ENCODE results near the gene SERPINH1.

The SERPINH1 gene

GRCh38 chr11:75606099-75606498 is 44.0 kb downstream of the SERPINH1 start:
- DNase-seq (ENCODE audit: low read depth) = no peak

GRCh38 chr11:75611823-75612222 is 49.8 kb downstream of the SERPINH1 start:
- TF ChIP-seq, protein P1, sequence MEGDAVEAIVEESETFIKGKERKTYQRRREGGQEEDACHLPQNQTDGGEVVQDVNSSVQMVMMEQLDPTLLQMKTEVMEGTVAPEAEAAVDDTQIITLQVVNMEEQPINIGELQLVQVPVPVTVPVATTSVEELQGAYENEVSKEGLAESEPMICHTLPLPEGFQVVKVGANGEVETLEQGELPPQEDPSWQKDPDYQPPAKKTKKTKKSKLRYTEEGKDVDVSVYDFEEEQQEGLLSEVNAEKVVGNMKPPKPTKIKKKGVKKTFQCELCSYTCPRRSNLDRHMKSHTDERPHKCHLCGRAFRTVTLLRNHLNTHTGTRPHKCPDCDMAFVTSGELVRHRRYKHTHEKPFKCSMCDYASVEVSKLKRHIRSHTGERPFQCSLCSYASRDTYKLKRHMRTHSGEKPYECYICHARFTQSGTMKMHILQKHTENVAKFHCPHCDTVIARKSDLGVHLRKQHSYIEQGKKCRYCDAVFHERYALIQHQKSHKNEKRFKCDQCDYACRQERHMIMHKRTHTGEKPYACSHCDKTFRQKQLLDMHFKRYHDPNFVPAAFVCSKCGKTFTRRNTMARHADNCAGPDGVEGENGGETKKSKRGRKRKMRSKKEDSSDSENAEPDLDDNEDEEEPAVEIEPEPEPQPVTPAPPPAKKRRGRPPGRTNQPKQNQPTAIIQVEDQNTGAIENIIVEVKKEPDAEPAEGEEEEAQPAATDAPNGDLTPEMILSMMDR (conservative IDR thresholded peaks at IDR 0.05; ENCODE audit: low read depth, low read length) = no peak
- no peak overlapping the region for H3K4me3 ChIP-seq (ENCODE audit: low read length)
- DNase-seq (ENCODE audit: low read depth) = no peak

More at GRCh38 chr11:75606099-75606498, 44.0 kb downstream of the SERPINH1 start:
- TF ChIP-seq, protein P1 (conservative IDR thresholded peaks at IDR 0.05; ENCODE audit: low read depth, low read length) = no peak
- no peak overlapping the region for H3K4me3 ChIP-seq (ENCODE audit: low read length)

DNA sequence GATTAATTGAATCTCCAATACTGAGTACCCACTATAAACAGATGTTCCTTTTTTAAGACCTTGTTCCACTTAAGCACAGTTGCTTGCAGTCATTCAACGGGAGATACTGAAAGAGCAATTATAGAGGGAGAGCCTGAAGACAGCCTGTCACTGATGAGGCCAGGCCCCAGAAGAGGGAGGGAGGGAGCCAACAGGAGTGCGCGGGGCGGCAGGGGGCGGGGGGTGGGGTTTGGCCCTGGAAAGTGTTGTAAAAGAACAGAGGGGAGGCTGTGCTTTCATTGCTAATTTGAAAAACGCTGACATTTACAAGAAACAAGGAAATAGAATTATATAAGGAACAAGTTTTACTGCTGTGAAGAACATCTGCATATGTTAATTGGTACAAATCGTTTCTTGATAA is 53.7 kb downstream of the SERPINH1 start:
- TF ChIP-seq, protein P1 (conservative IDR thresholded peaks at IDR 0.05; ENCODE audit: low read depth, low read length) = no peak
- no peak overlapping the region for H3K4me3 ChIP-seq (ENCODE audit: low read length)
- no peak for DNase-seq (ENCODE audit: low read depth)

GRCh38 chr11:75616281-75616680 is 54.2 kb downstream of the SERPINH1 start:
- TF ChIP-seq, protein P1 (conservative IDR thresholded peaks at IDR 0.05; ENCODE audit: low read depth, low read length) = no peak
- DNase-seq (ENCODE audit: low read depth) = no peak
- no peak overlapping the region for H3K4me3 ChIP-seq (ENCODE audit: low read length)
